ENCODE measurements around the gene OR5M11. TPM values are rescaled to one million over a fixed set of nuclear protein-coding genes. Genes with fewer than 3 reads are reported as not detected.

Gene OR5M11
- total and polyA plus RNA-seq, 10 donors: not detected

DNA sequence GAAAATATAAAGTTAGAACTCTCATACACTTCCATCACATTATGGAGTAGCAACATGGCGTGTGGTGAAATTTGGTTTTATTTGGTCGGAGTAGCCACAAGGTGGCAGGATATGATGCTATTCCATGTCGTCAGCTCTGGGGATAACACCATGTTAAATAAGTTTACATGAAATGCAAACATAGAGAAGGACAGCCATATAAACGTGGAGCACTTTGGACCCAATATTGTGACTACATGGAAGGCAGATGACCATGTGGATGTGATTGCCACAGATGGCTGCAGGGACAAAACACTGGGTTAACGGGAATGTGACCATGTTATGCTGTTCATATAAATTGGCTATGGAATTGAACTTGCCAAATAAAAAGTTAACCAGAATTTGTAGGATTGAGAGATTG lies 21.0 kb downstream of the OR5M11 start:
- TF ChIP-seq POLR2A (IDR thresholded peaks at IDR 0.05) (no peak), CTCF (IDR thresholded peaks at IDR 0.05 in 8 of 11, conservative IDR thresholded peaks at IDR 0.05 in 3 of 11) (no peak), POLR2AphosphoS5 (IDR thresholded peaks at IDR 0.05) (no peak)
- Histone ChIP-seq H3K4me1 (no peaks in the 10 kb centered on the region), H3K27me3 (replicated peaks in 1 of 7) (no peaks in the 10 kb centered on the region), H3K4me3 (no peak overlapping the region), H3K36me3 (no peaks in the 10 kb centered on the region), H3K27ac (no peak overlapping the region), H3K9me3 (peaks cover 0 to 7% (median 0%) of the 10 kb centered on the region in 8 donors)
- WGBS, 5 donors: 62 to 72% (median 66%) methylated on average over 5 of the region's 5 CpGs
- intact Hi-C loops (cut with DNase I; ENCODE audit: low total_unique reads): no loop called here
- no peak for DNase-seq

DNA sequence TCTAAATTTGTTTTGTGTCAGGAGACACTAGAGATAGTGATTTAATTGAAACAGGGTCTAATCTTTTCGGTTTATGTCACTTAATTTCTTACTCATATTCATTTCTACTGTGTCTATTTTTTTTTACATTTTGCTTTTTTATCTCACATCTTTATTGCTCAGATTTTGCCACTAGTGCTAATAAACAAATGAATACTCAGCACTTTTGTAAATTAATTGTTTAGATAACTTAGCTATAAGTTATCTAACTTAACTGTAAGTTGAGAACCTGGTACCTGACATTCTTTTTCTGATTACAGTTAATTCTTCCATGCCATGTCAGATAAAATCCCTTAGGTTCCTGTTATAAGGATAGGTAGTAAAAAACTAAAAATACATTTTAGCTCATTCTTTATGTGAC lies 29.8 kb downstream of the OR5M11 start:
- peaks cover 0 to 12% (median 0%) of the 10 kb centered on the region in 8 donors for H3K9me3 ChIP-seq
- H3K4me3 ChIP-seq: no peak overlapping the region
- intact Hi-C loops (cut with DNase I; ENCODE audit: low total_unique reads): no loop called here
- H3K27ac ChIP-seq: no peak overlapping the region
- H3K36me3 ChIP-seq: no peaks in the 10 kb centered on the region
- H3K27me3 ChIP-seq (replicated peaks in 1 of 7): no peaks in the 10 kb centered on the region
- no peak for DNase-seq
- WGBS, 5 donors: 70 to 83% (median 71%) methylated on average over 1 of the region's 1 CpG
- no peak for TF ChIP-seq CTCF (IDR thresholded peaks at IDR 0.05 in 8 of 11, conservative IDR thresholded peaks at IDR 0.05 in 3 of 11)
- TF ChIP-seq POLR2A (IDR thresholded peaks at IDR 0.05): no peak
- no peak for TF ChIP-seq POLR2AphosphoS5 (IDR thresholded peaks at IDR 0.05)
- no peaks in the 10 kb centered on the region for H3K4me1 ChIP-seq

DNA sequence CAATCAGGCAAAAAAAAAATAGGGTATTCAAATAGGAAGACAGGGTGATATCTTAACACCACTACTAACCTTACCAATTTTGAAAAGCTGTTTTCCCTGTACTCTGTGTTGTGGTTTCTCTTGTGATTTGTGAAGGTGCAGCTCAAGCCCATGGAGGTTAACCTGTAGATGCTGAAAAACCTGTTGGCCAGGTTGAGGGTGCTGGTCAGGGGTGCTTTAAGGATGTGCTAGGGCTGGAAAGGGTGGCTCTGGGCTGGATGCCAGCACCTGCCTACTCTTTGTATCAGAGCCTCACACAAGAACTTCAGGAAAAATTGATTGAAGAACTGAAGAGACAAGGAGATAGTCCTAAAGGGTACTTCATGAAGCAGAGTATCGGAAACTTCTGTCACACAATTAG lies 33.6 kb downstream of the OR5M11 start:
- intact Hi-C loops (cut with DNase I; ENCODE audit: low total_unique reads): no loop called here
- Histone ChIP-seq H3K27me3 (replicated peaks in 1 of 7) (no peaks in the 10 kb centered on the region), H3K27ac (no peak overlapping the region), H3K4me3 (no peak overlapping the region), H3K36me3 (no peaks in the 10 kb centered on the region), H3K9me3 (peaks cover 0 to 22% (median 0%) of the 10 kb centered on the region in 8 donors), H3K4me1 (no peaks in the 10 kb centered on the region)
- WGBS, 5 donors: 91 to 100% (median 95%) methylated on average over 1 of the region's 1 CpG
- TF ChIP-seq POLR2AphosphoS5 (IDR thresholded peaks at IDR 0.05) (no peak), POLR2A (IDR thresholded peaks at IDR 0.05) (no peak), CTCF (IDR thresholded peaks at IDR 0.05 in 8 of 11, conservative IDR thresholded peaks at IDR 0.05 in 3 of 11) (no peak)
- no peak for DNase-seq

GRCh38 chr11:56497010-56497409 lies 46.0 kb downstream of the OR5M11 start:
- no peaks in the 10 kb centered on the region for H3K4me1 ChIP-seq
- no peak overlapping the region for H3K27ac ChIP-seq
- 93 to 97% (median 96%) methylated on average over 9 to 28 of the region's 28 CpGs; no CpG with 5 or more reads in 1 of the 5 donors for WGBS, 5 donors
- no peak overlapping the region for H3K4me3 ChIP-seq
- no peaks in the 10 kb centered on the region for H3K27me3 ChIP-seq (replicated peaks in 1 of 7)
- no peak for TF ChIP-seq CTCF (IDR thresholded peaks at IDR 0.05 in 8 of 11, conservative IDR thresholded peaks at IDR 0.05 in 3 of 11)
- TF ChIP-seq POLR2AphosphoS5 (IDR thresholded peaks at IDR 0.05): no peak
- no peak for TF ChIP-seq POLR2A (IDR thresholded peaks at IDR 0.05)
- DNase-seq: peak; percentile 71
- intact Hi-C loops (cut with DNase I; ENCODE audit: low total_unique reads): no loop called here
- H3K9me3 ChIP-seq: peaks cover 0 to 32% (median 12%) of the 10 kb centered on the region in 8 donors
- no peaks in the 10 kb centered on the region for H3K36me3 ChIP-seq
